Mesendoderm (in vitro differentiated cells): ENCODE data around the gene SNRPB.

ENCODE experiments used
- DNase-seq: peaks from one replicate; pipeline ENCODE4 v3.0.0; 2013
- H2AK5ac ChIP-seq: 2 replicates; pipeline ENCODE4 v1.6.1; 2013; ENCODE audit warnings: low read length, inconsistent platforms
- H2BK120ac ChIP-seq: 2 replicates; pipeline ENCODE4 v1.6.1; 2013; ENCODE audit warnings: low read depth, mild to moderate bottlenecking, low read length, moderate library complexity, mixed read lengths
- H2BK15ac ChIP-seq: replicated peaks from 2 replicates; pipeline ENCODE4 v1.6.1; 2013; ENCODE audit warnings: low read depth, mild to moderate bottlenecking, moderate library complexity
- H2BK5ac ChIP-seq: 2 replicates; pipeline ENCODE4 v1.6.1; 2013; ENCODE audit warnings: low read length, inconsistent platforms
- H3K18ac ChIP-seq: 2 replicates; pipeline ENCODE4 v1.6.1; 2013; ENCODE audit warnings: mild to moderate bottlenecking, low read length, mixed read lengths
- H3K23ac ChIP-seq: one replicate; pipeline ENCODE4 v1.6.1; 2013; ENCODE audit warnings: low read length
- H3K27ac ChIP-seq: 2 replicates; pipeline ENCODE4 v1.5.1; 2013; ENCODE audit warnings: low read depth, mild to moderate bottlenecking, inconsistent platforms, low read length, moderate library complexity
- H3K27me3 ChIP-seq: 2 replicates; pipeline ENCODE4 v1.6.1; 2013; ENCODE audit warnings: low read length, control low read depth, mild to moderate bottlenecking, inconsistent platforms; ENCODE audit not compliant: insufficient read depth, poor library complexity
- H3K36me3 ChIP-seq: 2 replicates; pipeline ENCODE4 v1.6.1; 2013; ENCODE audit warnings: low read length, inconsistent platforms; ENCODE audit not compliant: control insufficient read depth, insufficient read depth
- H3K4ac ChIP-seq: one replicate; pipeline ENCODE4 v1.6.1; 2013; ENCODE audit warnings: low read depth, mild to moderate bottlenecking, low read length, moderate library complexity
- H3K4me1 ChIP-seq: 2 replicates; pipeline ENCODE4 v1.6.1; 2013; ENCODE audit warnings: low read depth, low read length, inconsistent platforms; ENCODE audit not compliant: control insufficient read depth
- H3K4me2 ChIP-seq: 2 replicates; pipeline ENCODE4 v1.6.1; 2013; ENCODE audit warnings: low read length
- H3K4me3 ChIP-seq: 2 replicates; pipeline ENCODE4 v1.5.1; 2013; ENCODE audit warnings: mild to moderate bottlenecking, low read length
- H3K56ac ChIP-seq: one replicate; pipeline ENCODE4 v1.6.1; 2013; ENCODE audit warnings: low read length
- H3K79me1 ChIP-seq: 2 replicates; pipeline ENCODE4 v1.6.1; 2013; ENCODE audit warnings: low read length, inconsistent platforms
- H3K79me2 ChIP-seq: 2 replicates; pipeline ENCODE4 v1.6.1; 2013; ENCODE audit warnings: mild to moderate bottlenecking, low read length; ENCODE audit not compliant: control insufficient read depth, insufficient read depth
- H3K9ac ChIP-seq: 2 replicates; pipeline ENCODE4 v1.6.1; 2013; ENCODE audit warnings: low read length, inconsistent platforms
- H4K5ac ChIP-seq: one replicate; pipeline ENCODE4 v1.6.1; 2013; ENCODE audit warnings: low read length
- H4K8ac ChIP-seq: one replicate; pipeline ENCODE4 v1.6.1; 2013; ENCODE audit warnings: low read depth, mild to moderate bottlenecking, control low read depth, low read length, moderate library complexity
- WGBS: extraction: QIAGEN DNeasy Blood & Tissue Kit; methylation state at CpG from one replicate; pipeline ENCODE4 v1.1.7; 2013; ENCODE audit warnings: low lambda C conversion rate, missing lambda C conversion rate; ENCODE audit not compliant: insufficient coverage; ENCODE audit errors: extremely low coverage; 5-methylcytosine and 5-hydroxymethylcytosine counted together

The SNRPB gene

GRCh38 chr20:2515203-2515602 is 44.6 kb upstream of the SNRPB start:
- Histone ChIP-seq H3K56ac (no peak overlapping the region), H4K8ac (no peak overlapping the region), H3K27me3 (peaks cover 2% of the 10 kb centered on the region), H3K9ac (no peak overlapping the region), H2BK120ac (no peak overlapping the region), H3K18ac (no peak overlapping the region), H3K4me2 (no peak overlapping the region), H3K27ac (no peak overlapping the region), H3K79me2 (no peaks in the 10 kb centered on the region), H3K4ac (no peak overlapping the region), H3K23ac (no peak overlapping the region), H3K79me1 (no peaks in the 10 kb centered on the region), H3K4me1 (peaks cover 4% of the 10 kb centered on the region), H3K4me3 (no peak overlapping the region), H2BK15ac (no peak overlapping the region), H2AK5ac (no peak overlapping the region), H3K36me3 (no peaks in the 10 kb centered on the region), H4K5ac (no peak overlapping the region), H2BK5ac (no peak overlapping the region)
- WGBS = no CpG with 5 or more reads among the region's 1 CpG
- DNase-seq = no peak

- Histone ChIP-seq H3K4me1 (peaks cover 8% of the 10 kb centered on the region), H3K4ac (no peak overlapping the region), H4K5ac (no peak overlapping the region), H3K18ac (no peak overlapping the region), H3K27ac (no peak overlapping the region), H2AK5ac (no peak overlapping the region), H2BK120ac (no peak overlapping the region), H3K56ac (no peak overlapping the region), H3K23ac (no peak overlapping the region), H2BK5ac (no peak overlapping the region), H3K79me1 (peaks cover 1% of the 10 kb centered on the region), H3K4me2 (no peak overlapping the region), H3K9ac (no peak overlapping the region), H4K8ac (no peak overlapping the region), H3K79me2 (no peaks in the 10 kb centered on the region), H2BK15ac (no peak overlapping the region), H3K27me3 (peaks cover 4% of the 10 kb centered on the region), H3K36me3 (no peaks in the 10 kb centered on the region), H3K4me3 (no peak overlapping the region)
- WGBS = no CpG with 5 or more reads among the region's 3 CpGs
- peak; percentile 83 for DNase-seq
Observed at GRCh38 chr20:2509794-2510193, 39.2 kb upstream of the SNRPB start.

GRCh38 chr20:2509468-2509781 is 38.8 kb upstream of the SNRPB start:
- H3K27ac ChIP-seq = no peak overlapping the region
- no peak overlapping the region for H3K4ac ChIP-seq
- no CpG with 5 or more reads among the region's 9 CpGs for WGBS
- H3K36me3 ChIP-seq = no peaks in the 10 kb centered on the region
- no peak overlapping the region for H2BK15ac ChIP-seq
- H3K56ac ChIP-seq = peak overlapping the region; percentile 88
- no peak overlapping the region for H2BK5ac ChIP-seq
- H2BK120ac ChIP-seq = no peak overlapping the region
- peak; percentile 65 for DNase-seq
- peaks cover 8% of the 10 kb centered on the region for H3K4me1 ChIP-seq
- H3K79me1 ChIP-seq = peaks cover 1% of the 10 kb centered on the region
- H3K18ac ChIP-seq = no peak overlapping the region
- no peak overlapping the region for H4K5ac ChIP-seq
- H3K27me3 ChIP-seq = peaks cover 4% of the 10 kb centered on the region
- H3K9ac ChIP-seq = peak overlapping the region; percentile 77
- no peaks in the 10 kb centered on the region for H3K79me2 ChIP-seq
- H3K4me3 ChIP-seq = peak overlapping the region; percentile 51
- H3K4me2 ChIP-seq = peak overlapping the region; percentile 99
- no peak overlapping the region for H2AK5ac ChIP-seq
- H3K23ac ChIP-seq = no peak overlapping the region
- H4K8ac ChIP-seq = no peak overlapping the region

- Histone ChIP-seq H3K4me1 (peaks cover 8% of the 10 kb centered on the region), H3K4ac (no peak within 1 kb of the TSS), H3K4me3 (peak within 1 kb of the TSS; percentile 67), H3K27ac (no peak within 1 kb of the TSS), H4K5ac (peak within 1 kb of the TSS; percentile 99), H3K9ac (peak within 1 kb of the TSS; percentile 82), H3K18ac (peak within 1 kb of the TSS; percentile 33), H3K27me3 (peaks cover 4% of the 10 kb centered on the region), H3K79me2 (no peaks in the 10 kb centered on the region), H4K8ac (no peak within 1 kb of the TSS), H3K4me2 (peak within 1 kb of the TSS; percentile 99), H2BK5ac (peak within 1 kb of the TSS; percentile 88), H2BK120ac (no peak within 1 kb of the TSS), H2BK15ac (no peak within 1 kb of the TSS), H2AK5ac (no peak within 1 kb of the TSS), H3K79me1 (peaks cover 1% of the 10 kb centered on the region), H3K56ac (peak within 1 kb of the TSS; percentile 96), H3K36me3 (no peaks in the 10 kb centered on the region), H3K23ac (no peak within 1 kb of the TSS)
- no CpG with 5 or more reads among the region's 53 CpGs for WGBS
- peak; percentile 91 for DNase-seq
Observed at GRCh38 chr20:2508631-2509467, 38.3 kb upstream of the SNRPB start, which contains the start of gene ZNF343. TSS of gene ZNF343 (minus strand) at chr20:2508915. CDS start at chr20:2493895, 15,020 bp downstream.

- Histone ChIP-seq H3K27ac (no peak overlapping the region), H3K18ac (no peak overlapping the region), H2BK5ac (no peak overlapping the region), H2AK5ac (no peak overlapping the region), H2BK120ac (no peak overlapping the region), H3K4me2 (peak overlapping the region; percentile 74), H4K5ac (no peak overlapping the region), H3K4me3 (peak overlapping the region; percentile 67), H3K27me3 (peaks cover 4% of the 10 kb centered on the region), H3K9ac (peak overlapping the region; percentile 82), H3K4ac (no peak overlapping the region), H3K23ac (no peak overlapping the region), H4K8ac (no peak overlapping the region), H2BK15ac (no peak overlapping the region), H3K4me1 (peaks cover 8% of the 10 kb centered on the region), H3K36me3 (no peaks in the 10 kb centered on the region), H3K79me2 (no peaks in the 10 kb centered on the region), H3K56ac (peak overlapping the region; percentile 96), H3K79me1 (peaks cover 1% of the 10 kb centered on the region)
- DNase-seq = no peak
- no CpG with 5 or more reads among the region's 22 CpGs for WGBS
Observed at GRCh38 chr20:2507875-2508630, 37.5 kb upstream of the SNRPB start.
